IPS-NIHi7 (cell line): ENCODE results near the gene FKBP1B.
"Not testable (repeated sequence)": the region's sequence is repeated elsewhere in the genome, so short reads cannot be mapped to it uniquely, and the experiment has no call there.

Experiments used
- DNase-seq: peaks from one replicate; pipeline ENCODE4 v3.0.0; 2012; ENCODE audit warnings: mixed read lengths; ENCODE audit errors: extremely low spot score

FKBP1B gene

DNA sequence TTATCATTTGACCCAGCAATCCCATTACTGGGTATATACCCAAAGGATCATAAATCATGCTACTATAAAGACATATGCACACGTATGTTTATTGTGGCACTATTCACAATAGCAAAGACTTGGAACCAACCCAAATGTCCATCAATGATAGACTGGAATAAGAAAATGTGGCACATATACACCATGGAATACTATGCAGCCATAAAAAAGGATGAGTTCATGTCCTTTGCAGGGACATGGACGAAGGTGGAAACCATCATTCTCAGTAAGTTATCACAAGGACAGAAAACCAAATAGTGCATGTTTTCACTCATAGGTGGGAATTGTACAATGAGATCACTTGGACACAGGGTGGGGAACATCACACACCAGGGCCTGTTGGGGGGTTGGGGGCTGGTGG is 51.2 kb downstream of the FKBP1B start:
- DNase-seq = not testable (repeated sequence)

DNA sequence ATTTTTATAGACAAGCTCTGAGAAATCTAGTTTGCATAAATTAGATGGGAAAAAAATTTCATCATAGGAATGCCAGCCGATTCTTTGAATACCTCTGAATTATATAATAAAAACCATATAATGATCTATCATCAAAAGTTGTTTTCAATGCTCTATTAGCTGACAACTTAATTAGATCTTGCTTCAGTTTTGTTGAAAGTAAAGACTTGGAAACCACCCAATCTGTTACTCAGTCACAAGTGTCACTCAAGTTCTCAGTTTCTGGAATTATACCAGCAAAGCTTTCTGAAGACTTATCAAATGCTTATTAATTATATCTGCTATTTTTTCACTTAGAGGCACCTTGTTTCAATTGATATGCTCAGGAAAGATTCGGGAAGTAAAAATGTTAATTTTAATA is 52.5 kb downstream of the FKBP1B start:
- no peak for DNase-seq

DNA sequence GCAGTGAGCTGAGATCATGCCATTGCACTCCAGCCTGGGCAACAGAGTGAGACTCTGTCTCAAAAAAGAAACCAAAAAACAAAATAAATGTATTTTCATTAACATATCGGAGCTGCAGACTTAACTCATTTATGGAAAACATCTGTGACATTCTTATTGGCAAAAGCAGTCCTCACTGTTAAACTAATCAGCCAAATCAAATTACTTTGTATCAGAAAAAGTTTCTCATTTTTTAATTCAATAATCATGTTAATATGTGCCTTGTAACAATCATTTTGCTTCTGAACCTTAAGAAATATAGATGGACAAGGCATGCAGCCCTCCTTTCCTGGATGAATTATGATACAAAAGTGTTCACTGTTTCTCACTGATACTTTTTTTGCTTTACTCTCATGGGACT is 53.1 kb downstream of the FKBP1B start:
- no peak for DNase-seq

DNA sequence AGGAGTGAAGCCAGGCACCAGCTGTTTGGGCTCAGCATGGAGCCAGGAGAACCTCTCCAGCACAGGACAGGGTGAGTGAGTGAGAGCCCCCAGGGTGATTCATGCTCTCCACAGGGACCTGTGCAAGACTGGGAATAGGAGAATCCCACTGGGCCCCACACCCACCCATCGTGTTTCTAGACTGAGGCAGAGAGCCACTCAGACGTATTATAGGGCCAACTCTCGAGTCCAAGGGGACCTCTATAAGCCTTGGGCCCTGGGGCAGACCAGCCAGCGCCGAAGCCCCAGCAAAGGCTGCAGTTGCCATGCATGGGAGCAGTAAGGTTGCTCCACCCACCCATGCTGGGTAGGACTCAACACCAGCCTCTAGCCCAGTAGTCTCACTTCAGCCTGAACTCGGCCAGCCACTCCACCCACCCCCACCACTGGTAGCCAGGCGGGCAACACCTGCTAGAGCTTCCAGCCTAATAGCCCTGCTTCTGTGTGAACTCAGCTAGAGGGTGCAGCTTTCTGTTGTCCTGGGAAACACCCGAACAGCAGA is 54.6 kb downstream of the FKBP1B start:
- DNase-seq = no peak

DNA sequence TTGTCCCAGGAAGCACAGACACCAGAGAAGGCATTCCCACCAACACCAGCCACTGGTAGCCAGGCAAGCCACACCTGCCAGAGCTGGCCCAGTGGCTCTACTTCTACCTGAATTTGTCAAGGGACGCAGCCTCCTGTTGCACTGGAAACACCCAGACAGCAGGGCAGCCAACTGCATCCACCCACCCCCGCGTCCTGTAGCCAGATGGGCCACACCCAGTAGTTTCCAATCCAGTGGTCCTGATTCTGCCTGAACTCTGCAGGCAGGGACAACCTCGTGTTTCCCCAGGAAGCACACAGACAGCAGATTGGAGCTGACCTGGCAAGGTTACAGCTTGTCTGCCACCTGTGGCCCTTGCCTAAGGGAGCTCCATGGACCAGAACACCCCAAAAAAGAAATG is 55.4 kb downstream of the FKBP1B start:
- no peak for DNase-seq

DNA sequence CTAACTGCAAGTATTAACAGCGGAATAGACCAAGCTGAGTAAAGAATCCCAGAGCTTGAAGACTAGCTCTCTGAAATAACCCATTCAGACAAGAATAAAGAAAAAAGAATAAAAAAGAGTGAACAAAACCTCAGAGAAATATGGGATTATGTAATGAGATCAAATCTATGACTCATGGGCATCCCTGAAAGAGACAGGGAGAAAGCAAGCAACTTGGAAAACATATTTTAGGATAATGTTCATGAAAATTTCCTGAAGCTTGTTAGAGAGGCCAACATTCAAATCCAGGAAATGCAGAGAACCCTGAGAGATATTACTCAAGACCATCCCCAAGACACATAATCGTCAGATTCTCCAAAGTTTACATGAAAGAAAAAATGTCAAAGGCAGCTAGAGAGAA is 56.3 kb downstream of the FKBP1B start:
- DNase-seq = no peak

DNA sequence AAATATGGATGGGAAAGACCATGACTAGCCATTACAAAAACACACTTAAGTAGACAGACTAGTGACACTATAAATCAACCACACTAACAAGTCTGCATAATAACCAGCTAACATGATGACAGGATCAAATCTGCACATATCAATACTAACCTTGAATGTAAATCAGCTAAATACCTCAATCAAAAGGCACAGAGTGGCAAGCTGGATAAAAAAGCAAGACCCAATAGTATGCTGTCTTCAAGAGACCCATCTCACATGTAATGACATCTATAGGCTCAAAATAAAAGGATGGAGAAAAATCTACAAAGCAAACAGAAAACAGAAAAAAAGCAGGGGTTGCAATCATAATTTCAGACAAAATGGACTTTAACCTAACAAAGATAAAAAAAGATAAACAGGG is 57.2 kb downstream of the FKBP1B start:
- DNase-seq = no peak

DNA sequence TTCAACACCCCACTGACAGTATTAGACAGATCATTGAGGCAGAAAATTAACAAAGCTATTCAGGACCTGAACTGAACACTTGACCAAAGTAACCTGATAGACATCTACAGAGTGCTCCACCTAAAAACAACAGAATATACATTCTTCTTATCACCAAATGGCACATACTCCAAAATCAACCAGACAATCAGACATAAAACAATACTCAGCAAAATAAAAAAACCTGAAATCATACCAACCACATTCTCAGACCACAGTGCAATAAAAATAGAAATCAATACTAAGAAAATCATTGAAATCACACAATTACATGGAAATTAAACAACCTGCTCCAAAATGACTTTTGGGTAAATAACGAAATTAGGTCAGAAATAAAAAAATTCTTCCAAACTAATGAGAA is 57.8 kb downstream of the FKBP1B start:
- DNase-seq = no peak

DNA sequence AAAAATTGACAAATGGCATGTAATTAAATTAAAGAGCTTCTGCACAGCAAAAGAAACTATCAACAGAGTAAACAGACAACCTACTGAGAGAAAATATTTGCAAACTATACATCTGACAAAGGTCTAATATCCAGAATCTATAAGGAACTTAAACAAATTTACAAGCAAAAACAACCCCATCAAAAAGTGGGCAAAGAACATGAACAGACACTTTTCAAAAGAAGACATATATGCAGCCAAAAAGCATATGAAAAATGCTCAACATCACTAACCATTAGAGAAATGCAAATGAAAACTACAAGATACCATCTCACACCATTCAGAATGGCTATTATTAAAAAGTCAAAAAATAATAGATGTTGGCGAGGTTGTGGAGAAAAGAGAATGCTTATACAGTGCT is 59.9 kb downstream of the FKBP1B start:
- not testable (repeated sequence) for DNase-seq

DNA sequence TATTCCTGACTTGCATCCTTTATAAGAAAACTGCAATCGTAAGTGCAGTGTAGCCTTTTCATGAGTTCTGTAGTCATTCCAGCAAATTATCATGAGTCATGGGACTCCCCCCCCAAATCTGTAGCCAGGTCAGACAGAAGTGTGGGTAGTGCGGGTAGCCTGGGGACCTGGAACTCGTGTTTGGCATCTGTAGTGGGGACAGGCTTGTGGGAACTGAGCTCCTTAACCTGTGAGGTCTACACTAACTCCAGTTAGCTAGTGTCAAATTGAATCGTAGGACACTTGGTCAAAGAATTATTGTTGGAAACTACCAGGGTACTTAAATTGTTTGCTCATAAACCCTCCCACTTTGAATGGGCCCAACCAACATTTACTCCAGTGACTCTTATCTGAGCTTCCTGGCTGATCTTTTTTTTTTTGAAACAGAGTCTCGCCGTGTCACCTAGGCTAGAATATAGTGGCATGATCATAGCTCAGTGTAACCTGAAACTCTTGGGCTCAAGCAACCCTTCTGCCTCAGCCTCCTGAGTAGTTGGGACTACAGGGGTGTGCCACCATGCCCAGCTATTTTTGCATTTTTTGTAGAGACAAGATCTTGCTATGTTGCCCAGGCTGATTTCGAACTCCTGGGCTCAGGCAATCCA is 61.2 kb downstream of the FKBP1B start:
- DNase-seq = no peak

DNA sequence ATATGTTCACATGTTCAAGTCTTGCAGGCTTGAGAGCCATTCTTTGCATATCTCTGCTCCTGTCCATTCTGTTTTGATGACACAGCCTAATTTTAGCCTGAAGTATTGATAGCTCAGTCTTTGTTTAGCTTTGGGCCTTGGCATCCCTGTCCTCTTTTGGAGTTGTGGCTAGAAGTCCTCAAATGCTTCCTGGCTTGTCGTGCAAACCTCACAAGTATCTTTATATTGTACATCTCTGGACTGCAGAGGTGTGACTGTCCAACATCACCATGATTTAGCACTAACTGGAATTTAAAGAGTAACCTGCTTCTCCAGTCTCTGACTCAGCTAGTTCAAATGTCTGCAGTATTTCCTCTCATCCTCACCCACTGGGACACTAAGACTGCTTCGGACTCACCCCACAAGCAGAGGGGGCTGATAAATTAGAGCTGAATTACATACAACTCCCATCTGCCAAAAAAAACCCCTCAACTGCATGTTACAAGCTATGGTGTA is 61.9 kb downstream of the FKBP1B start:
- no peak for DNase-seq
